ENCODE measurements around the gene NXPE3.

NXPE3 gene

DNA sequence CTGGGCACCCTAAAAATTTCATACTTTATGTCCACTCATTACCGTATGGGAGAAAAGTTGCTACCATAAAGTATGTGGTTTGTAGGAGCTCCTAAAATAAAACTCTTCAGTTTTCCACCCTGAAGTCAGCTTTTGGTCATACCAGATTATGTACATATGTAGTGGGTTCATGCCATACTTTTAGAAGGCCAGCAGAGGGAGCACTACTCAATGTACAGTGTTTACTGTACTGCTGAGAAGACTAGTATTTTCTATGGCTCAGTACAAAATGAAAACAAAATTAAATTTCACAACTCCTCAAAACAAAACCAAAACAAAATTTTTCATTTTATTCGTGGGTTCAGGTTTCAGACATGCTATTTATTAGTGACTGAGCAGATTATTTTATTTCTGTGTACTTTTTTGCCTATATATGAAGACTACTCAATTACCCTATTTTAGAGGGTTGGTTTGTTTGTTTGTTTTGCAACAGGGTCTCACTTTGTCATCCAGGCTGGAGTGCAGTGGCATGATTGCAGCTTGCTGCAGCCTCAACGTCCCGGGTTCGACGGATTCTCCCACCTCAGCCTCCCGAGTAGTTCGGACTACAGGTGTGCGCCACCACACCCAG lies 24.3 kb downstream of the NXPE3 start:
- peak; percentile 81 for DNase-seq

DNA sequence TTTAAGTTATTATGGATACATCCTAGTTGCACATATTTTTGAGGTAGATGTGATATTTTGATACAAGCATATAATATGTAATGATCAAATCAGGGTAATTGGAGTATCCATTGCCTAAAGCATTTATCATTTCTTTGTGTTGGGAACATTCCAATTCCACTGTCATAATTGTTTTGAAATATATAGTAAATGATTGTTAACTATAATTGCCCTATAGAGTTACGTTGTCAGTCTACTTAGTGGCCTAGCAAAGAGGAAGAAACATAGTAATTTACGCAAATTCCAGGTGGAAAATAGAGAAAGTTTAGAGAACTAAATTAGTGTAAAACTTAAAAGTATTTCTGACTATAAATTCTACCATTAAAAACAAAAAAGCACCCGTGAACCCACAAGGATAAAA lies 24.9 kb downstream of the NXPE3 start:
- DNase-seq: no peak

DNA sequence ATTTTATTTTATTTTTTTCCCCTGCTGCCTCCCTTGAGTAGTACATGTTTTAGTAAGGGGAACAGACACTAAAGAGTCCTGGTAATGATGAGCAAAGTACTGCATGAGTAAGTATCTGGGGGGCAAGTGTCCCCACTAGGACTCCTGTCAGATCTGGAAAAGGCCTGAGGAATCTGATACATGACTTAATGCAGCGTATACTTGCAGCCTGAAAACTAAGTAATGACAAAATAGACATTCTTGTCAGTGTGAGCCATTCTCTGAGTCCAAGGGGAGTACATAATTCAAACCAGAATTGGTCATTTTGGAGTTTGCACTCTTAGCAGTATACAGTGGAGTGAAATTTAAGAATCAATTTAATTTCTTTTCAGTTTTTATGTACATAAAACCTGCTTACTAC lies 27.5 kb downstream of the NXPE3 start:
- no peak for DNase-seq

DNA sequence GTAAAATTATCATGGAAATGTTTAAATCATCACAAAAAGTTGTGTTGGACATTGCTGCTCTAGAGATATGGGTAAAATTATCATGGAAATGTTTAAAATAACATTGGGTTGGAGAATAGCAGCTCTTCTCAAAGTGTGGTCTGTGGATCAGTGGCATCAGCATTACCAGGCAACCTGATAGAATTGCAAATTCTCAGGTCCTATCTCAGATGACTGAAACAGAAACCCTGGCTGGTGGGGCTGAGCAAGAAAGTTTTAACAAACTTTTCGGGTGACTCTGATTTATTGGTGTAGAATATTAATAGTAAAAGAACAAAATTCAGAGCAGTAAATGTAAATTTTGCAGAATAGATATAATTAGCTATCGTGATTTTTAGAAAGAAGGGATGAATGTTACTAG lies 28.9 kb downstream of the NXPE3 start:
- no peak for DNase-seq

DNA sequence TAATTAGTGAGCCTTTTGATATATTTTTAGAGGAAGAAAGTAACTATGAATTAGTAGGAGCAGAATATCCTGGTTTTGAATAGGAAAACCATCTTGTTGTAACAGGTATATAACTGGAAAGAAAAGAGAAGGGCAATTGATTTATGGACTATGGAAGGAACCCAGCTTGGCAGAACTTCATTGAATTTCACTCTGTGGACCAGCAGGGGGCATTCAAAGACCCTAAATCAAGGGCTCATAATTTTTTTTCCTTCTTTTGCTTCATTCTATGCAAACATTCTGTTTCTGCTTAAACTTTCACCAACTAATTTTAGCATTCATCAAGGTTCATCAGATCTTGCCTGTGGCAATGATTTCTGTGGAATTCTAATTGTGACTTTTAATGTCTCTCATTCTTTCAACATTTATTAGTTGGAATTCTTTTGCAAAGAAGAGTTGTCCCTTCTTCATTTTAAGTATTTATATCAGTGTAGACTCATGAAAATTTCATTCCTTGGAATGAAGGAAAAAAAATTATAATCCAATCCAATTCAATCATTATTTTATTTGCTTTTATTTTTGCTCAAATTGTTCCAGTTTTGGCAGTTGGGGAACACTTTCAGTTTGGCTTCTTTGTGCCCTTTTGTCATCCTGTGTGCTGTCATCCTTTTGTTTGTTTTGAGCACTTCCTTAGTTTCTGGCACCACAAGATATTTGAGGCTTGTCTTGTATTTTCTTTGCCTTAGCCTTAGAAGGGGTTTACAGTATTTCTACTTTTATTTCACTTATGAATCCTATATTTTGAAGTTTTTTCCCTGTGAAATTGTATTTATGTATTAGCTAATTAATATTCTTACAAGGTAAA lies 30.4 kb downstream of the NXPE3 start:
- peak; percentile 68 for DNase-seq

DNA sequence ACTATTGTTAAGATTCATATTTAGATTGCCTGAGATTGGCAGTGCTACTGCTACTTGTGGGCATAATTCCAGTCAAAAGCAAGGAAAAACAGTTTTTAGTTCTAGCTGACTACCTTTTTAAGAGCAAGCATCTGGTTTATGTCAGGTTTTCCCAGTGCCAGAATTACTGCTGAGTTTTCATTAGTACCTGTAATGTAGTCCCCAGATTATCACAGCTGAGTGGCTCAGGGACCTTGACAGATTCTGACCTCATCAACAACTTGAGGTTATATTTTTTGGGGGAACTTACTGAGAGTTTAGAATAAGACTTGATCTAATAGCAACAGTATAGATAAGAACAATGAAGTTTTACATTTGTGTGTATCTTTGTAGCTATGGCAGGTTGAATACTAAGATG lies 31.0 kb downstream of the NXPE3 start:
- DNase-seq: peak; percentile 24

DNA sequence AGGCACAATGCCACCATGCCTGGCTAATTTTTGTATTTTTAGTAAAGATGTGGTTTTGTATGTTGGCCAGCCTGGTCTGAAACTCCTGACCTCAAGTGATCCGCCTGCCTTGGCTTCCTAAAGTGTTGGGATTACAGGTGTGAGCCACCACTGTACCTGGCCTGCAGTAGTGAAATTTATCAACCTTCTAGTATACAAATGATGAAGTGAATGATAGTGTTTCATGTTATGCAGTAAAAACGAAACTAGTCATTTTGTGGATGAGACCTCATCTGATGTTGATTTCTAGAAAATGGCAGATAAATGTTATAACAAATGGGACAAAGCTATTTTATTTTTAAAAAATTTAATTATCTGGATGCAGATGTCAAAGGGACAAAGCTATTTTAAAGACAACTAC lies 32.9 kb downstream of the NXPE3 start:
- no peak for DNase-seq

DNA sequence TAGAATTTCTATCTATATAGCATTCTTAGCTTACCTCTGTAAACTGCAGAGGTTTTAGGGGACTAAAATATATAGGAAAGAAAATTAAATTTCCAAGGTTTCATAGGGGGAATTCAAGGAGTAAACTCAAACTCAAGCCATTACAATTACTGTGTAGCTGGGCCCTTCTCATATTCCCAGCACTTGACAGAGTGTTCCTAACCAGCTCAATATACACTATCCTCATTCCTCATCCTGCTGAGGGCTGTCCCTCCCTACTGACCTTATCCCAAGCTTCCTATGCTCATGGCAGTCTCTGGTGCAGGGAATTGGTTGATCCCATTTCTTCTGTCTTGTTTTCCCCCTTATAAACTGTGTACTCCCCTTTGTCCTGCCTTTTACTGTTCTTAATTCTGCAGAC lies 33.9 kb downstream of the NXPE3 start:
- DNase-seq: no peak

DNA sequence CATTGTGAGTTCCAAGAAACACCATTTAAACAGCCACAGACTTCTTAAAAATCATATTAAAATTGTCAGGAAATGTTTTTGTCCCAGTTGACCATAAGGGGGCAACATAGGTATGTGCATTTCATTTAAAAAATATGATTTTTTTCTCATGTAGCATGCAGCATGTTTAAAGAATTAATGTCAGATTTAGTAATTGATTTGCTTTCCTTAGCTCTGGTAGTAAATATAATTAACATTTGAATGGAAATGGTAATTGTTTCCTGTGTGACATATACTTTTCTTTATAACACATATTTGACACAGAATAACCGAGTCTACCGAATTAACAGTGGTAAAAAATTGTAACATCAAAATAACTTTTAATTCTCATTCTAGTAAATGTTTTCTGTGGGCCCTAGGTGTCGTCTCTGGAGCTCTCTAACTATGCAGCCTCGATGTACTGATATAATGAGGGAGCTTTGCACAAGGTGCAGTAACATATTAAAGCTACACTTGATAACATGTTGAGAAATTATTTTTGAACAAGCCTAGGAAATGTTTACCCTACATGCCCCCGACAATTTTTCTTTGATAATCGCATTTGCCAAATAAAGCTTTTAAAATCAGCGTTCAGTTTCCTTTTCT lies 34.9 kb downstream of the NXPE3 start:
- DNase-seq: peak; percentile 57

DNA sequence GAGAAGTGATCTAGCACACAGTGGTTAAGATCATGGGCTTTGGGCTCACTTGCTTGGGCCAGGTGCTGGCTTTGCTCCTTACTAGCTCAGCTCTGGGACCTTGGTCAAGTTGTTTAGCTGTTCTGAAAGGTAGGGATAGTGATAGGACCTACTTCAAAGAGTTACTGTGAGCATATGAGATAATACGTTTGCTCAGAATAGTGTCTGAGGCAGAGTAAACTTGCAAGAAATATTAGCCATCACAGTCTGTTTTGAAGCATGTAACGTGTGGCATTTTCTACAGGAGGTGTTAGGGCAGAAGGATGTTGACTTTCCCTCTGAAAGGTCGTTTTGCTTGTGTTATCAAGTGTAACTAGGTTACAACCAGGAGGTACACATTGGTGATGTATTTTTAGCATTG lies 35.8 kb downstream of the NXPE3 start:
- no peak for DNase-seq

DNA sequence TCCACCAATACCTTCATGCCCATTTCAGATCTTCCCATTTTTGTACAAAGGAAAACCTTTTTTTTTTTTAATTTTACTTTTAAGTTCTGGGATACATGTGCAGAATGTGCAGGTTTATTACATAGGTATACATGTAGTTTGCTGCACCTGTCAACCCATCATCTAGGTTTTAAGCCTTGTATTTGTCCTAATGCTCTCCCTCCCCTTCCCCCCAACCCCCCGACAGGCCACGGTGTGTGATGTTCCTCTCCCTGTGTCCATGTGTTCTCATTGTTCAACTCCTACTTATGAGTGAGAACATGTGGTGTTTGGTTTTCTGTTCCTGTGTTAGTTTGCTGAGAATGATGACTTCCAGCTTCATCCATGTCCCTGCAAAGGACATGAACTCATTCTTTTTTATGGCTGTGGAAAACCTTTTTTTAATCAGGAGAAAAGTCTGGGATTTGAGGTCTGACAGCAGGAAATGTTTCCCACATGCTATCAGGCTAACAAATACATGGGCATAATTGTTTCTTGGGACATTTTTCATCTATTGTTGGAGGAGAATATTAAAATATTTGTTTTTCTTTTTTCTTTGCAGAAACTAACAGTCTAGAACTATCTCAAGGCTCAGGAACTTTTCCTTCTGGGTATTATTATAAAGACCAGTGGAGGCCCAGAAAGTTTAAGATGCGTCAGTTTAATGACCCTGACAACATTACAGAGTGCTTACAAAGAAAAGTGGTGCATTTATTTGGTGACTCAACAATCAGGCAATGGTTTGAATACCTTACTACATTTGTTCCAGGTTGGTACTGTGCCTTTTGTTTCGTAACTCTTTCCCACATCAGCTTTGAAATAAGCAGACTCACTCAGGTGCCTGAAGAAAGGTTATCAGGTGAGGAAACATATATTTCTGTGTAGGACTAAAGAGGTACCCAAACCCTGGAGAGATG lies 37.5 kb downstream of the NXPE3 start:
- no peak for DNase-seq

DNA sequence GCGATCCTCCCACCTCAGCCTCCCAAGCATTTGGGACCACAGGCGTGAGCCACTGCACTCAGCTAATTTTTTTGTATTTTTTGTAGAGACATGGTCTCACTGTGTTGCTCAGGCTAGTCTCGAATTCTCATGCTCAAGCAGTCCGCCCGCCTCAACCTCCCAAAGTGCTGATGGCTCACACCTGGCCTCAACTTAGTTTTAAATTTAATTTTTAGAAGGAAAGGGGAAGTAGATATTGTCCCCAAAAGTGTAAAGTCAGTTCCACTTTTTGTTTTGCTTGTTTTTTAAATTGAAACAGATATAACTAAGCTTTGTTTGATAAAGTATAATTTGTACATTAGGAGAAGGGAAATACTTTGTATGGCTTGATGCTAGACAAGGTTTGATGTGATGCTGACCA lies 39.0 kb downstream of the NXPE3 start:
- DNase-seq: no peak

DNA sequence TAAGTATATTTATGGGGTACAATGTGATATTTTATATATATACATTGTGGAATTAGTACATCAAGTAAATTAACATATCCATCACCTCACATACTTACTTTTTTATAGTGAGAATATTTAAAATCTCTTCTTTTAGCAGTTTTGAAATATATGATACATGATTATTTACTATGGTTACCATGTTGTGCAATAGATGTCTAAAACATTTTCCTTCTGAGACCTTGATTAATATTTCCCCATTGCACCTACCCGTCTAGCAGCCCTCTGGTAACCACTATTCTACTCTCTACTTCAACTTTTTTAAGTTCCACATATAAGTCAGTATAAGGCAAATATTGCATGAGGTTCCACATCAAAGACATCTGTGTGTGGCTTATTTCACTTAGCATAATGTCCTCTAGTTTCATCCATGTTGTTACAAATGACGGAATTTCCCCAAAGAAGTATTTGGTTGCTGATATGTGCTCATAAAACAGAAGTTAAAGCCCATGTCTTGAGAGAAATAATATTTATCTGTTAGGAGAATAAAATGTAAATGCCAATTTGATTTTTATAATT lies 40.7 kb downstream of the NXPE3 start:
- DNase-seq: no peak

DNA sequence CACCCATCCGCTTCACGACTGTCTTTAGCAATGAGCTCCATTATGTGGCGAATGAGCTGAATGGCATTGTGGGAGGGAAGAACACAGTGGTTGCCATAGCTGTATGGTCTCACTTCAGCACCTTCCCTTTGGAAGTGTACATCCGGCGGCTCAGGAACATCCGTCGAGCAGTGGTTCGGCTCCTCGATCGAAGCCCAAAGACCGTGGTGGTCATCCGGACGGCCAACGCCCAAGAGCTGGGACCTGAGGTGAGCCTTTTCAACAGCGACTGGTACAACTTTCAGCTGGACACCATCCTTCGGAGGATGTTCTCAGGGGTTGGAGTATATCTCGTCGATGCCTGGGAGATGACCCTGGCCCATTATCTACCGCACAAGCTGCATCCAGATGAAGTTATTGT lies 42.5 kb downstream of the NXPE3 start:
- no peak for DNase-seq

DNA sequence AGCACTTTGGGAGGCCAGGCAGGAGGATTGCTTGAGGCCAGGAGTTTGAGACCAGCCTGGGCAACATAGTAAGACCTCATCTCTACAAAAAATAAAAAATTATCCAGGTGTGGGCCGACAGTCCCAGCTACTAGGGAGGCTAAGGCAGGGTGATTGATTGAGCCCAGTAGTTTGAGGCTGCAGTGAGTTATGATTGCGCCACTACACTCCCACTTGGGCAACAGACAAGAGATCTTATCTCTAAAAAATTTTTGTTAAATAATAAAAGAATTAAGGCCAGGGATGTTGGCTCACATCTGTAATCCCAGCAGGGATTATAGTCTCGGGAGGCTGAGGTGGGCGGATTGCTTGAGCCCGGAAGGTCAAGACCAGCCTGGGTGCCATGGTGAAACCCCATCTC lies 44.5 kb downstream of the NXPE3 start:
- no peak for DNase-seq

DNA sequence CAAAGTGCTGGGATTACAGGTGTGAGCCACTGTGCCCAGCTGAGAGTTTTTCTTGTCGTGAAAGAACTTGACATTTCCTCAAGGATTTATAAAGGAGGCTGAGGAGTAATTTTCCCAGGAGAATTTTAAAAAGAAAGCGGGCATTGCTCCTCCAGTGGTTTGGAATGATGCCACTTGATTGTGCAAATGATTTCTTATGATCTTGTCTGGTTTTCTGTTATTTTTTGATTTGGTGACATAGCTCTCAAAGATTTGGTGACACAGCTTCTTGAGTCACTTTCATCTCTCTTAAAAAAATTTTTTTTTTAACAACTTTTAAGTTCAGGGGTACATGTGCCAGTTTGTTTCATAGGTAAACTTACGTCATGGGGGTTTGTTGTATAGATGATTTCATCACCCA lies 45.7 kb downstream of the NXPE3 start:
- no peak for DNase-seq

DNA sequence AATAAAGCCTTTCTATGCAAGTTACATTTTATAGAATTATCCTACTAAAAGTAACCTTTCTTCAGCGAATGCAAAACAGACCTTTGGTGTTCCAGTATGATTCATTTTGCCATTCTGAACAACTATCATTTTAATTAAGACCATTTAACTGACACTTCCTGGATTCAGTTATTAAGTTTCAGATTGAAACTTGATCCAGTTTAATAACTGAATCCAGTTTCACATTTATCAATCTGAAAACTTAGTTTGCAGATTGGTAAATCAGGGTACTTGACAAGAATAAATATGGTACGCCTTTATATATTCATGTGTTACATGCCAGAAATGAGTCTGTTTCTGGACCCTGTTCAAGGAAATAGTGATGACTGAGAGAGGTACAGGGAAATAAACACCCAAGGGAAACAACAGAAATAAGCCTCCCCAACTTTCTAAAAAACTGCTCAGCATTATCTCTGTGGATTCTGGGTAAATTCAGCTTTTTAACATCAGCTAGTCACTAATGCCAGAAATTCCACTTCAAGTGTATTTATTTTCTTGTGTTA lies 47.0 kb downstream of the NXPE3 start:
- no peak for DNase-seq

DNA sequence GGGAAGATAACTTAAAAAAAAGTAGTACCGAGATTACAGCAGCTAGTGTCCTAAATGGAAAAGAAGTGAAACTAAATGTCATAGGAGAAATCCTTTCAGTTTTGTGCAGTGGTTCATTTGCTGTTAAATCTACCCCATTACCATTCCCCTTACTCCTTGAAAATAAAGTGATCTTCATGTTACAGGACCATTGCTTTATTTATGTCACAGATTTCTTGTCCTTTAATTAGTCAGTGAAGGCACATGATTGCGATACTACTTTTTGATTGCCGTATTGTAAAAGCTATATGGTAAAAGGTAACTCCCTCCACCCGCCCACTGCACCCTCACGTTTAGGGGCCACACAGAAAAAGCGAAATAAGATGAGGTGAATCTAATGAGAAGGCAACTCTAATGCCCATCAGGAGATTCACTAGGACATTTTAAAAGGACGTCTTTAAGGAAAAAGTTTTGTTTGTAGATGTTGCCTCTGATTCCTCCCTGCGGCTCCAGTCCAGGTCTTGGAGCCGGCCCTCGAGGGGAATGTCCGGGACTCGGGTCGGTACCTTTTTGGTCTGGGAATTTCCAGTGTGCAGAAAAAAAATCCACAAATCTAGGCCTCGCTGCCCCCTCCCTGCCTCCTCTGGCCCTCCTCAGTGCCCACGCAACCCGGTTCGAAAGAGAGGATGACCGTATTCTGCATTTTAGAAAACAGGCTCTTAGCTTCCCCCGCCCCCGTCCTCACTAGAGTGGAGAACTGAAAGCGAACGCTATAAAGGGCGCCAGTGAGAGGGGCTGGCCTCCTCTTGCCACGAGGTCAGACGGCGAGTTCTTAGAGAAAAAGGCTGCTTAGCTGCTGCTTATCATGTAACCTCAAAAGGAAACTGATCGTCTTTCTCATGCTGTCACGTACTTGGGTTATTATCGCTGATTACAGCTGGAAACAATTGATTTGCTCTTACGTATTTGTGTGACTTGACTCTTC lies 48.5 kb downstream of the NXPE3 start:
- DNase-seq: peak; percentile 88

DNA sequence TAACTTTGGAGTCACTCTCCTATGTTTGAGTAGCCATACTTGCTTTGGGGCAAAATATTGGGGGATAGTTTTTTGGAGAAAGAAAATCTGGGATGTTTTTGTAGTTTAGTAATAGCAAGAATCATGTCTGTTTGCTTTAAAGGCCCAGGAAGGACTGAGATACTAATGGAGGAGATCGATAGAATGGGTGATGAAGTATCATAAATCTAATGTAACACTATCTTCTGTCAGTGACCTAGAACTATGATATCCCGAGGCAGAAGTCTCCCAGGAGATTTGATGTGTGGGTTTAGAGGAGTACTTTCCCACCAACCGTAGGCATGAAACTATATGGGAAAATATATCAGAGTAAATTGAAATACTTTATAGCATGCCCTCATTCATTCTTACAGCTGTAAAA lies 49.3 kb downstream of the NXPE3 start:
- DNase-seq: no peak

DNA sequence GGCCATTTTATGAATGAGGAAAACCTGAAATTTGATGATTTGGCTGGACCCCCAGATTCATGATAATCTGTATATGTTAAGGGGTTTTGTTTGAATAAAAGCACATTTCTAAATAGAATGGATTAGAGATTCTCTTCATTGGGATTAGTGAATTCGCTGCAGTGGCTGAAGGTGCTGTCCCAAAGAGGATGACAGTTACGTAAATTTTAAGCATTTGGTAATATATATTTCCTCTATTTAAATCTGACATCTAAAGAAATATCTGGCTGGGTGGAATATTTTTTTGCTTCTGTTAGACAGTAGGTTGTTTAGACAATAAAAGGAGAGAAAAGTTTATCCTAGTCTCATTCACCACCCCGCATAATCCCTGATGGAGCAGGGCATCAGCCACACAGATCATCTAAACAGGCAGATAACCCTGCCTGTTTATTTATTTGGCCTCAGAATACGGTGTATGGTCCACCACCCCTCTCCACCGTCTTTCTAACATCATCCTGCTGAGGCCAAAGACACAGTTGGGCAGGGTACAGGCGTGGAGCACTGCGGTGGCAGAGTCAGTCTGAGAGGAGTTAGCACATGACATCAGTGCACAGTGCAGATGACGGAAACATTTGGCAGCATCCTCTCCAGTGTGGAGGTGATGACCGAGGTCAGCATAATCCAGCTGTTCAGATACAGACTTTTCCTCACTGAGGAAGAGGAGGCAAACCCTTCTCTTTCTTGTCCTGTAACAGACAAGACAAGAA lies 49.9 kb downstream of the NXPE3 start:
- peak; percentile 70 for DNase-seq

DNA sequence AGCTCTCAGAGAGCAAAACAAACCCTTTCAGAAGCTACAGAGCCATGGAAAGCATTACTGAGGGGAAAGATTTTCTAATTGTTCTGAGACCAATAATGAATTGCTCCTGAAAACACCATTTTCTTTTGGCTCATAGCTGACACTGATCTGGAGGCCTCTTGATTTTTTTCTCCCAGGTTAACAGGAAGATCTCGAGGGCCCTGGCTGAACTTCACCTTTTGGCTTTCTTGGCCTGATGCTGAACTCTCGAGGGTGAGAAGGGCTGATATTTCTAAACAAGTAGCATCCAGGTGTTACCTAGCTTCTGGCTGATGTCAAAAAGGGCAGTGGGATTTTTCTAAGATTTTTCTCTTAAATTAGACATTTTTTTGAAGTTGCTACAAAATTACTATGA lies 50.4 kb downstream of the NXPE3 start:
- no peak for DNase-seq
